SK-N-SH (cell line): ENCODE data around the gene CEP170B. TPM values are rescaled to one million over a fixed set of nuclear protein-coding genes. Genes with fewer than 3 reads are reported as not detected.

Experiments
- CTCF ChIA-PET: fragments of 300-600, 350-600 bp; formaldehyde crosslinking; extraction: SDS; loops from one replicate; lab custom pipeline; 2021; lab: Yijun Ruan, JAX
- POLR2A ChIA-PET: fragments of 350-600 bp; sonication (Branson Sonifier 250); formaldehyde crosslinking; extraction: SDS; loops from one replicate; lab custom pipeline; 2020; ENCODE audit warnings: antibody characterized with exemption, inconsistent platforms; lab: Yijun Ruan, JAX
- DNase-seq: peaks from one replicate; pipeline ENCODE4 v3.0.0; 2012
- H2AFZ ChIP-seq: fragments of 200-600 bp; sonication (generic); 2 replicates; pipeline ENCODE4 v1.8.1; 2016; ENCODE audit warnings: antibody characterized with exemption, mild to moderate bottlenecking, low read depth
- H3F3A ChIP-seq: fragments of 200-600 bp; sonication (generic); replicated peaks from 2 replicates; pipeline ENCODE3; 2016; ENCODE audit warnings: antibody characterized with exemption, mild to moderate bottlenecking; ENCODE audit not compliant: insufficient read depth
- H3K27ac ChIP-seq, 2 experiments: fragments of 200-500 bp in 1 of 2; fragments of 200-600 bp in 1 of 2; sonication (Bioruptor generic) in 1 of 2; sonication (generic), shearing (Covaris generic) in 1 of 2; 2 replicates each; pipeline versions ENCODE4 v1.5.1 to v1.6.1; 2014 to 2016; ENCODE audit warnings: low read depth in 2 of 2, inconsistent platforms in 1 of 2, low read length in 1 of 2, mild to moderate bottlenecking in 1 of 2, mixed read lengths in 1 of 2
- H3K27me3 ChIP-seq: fragments of 200-600 bp; sonication (generic), shearing (Covaris generic); 2 replicates; pipeline ENCODE4 v1.6.1; 2016; ENCODE audit warnings: mixed run types; ENCODE audit not compliant: insufficient read depth
- H3K36me3 ChIP-seq, 2 experiments: fragments of 200-500 bp in 1 of 2; fragments of 200-600 bp in 1 of 2; sonication (Bioruptor generic) in 1 of 2; sonication (generic) in 1 of 2; replicated peaks in 1 of 2; 2 replicates each; pipeline versions ENCODE3 to v1.5.1; 2014 to 2016; ENCODE audit warnings: low read length in 1 of 2, mild to moderate bottlenecking in 1 of 2; ENCODE audit not compliant: insufficient read depth in 2 of 2, control insufficient read depth in 1 of 2
- H3K4me1 ChIP-seq, 2 experiments: fragments of 200-500 bp in 1 of 2; fragments of 200-600 bp in 1 of 2; sonication (Bioruptor generic) in 1 of 2; sonication (generic), shearing (Covaris generic) in 1 of 2; 2 replicates each; pipeline versions ENCODE4 v1.5.1 to v1.6.1; 2014 to 2016; ENCODE audit warnings: low read depth in 1 of 2, low read length in 1 of 2, mixed run types in 1 of 2; ENCODE audit not compliant: insufficient read depth in 2 of 2, control insufficient read depth in 1 of 2
- H3K4me2 ChIP-seq: fragments of 200-600 bp; sonication (generic), shearing (Covaris generic); 2 replicates; pipeline ENCODE4 v1.6.1; 2017; ENCODE audit warnings: mixed run types
- H3K4me3 ChIP-seq, 2 experiments: fragments of 200-500 bp in 1 of 2; fragments of 200-600 bp in 1 of 2; sonication (Bioruptor generic) in 1 of 2; sonication (generic), shearing (Covaris generic) in 1 of 2; 2 replicates each; pipeline versions ENCODE4 v1.5.1 to v1.8.1; 2014 to 2016; ENCODE audit warnings: low read depth in 2 of 2, inconsistent platforms in 1 of 2, low read length in 1 of 2, mild to moderate bottlenecking in 1 of 2, mixed read lengths in 1 of 2, moderate library complexity in 1 of 2
- H3K79me2 ChIP-seq: fragments of 200-600 bp; sonication (generic); 2 replicates; pipeline ENCODE4 v1.8.1; 2017; ENCODE audit warnings: mild to moderate bottlenecking; ENCODE audit not compliant: insufficient read depth
- H3K9ac ChIP-seq: fragments of 200-600 bp; sonication (generic); 2 replicates; pipeline ENCODE4 v1.6.1; 2017; ENCODE audit warnings: mixed run types
- H3K9me2 ChIP-seq: fragments of 200-600 bp; sonication (generic); 2 replicates; pipeline ENCODE4 v1.6.1; 2017; ENCODE audit warnings: mixed run types
- H3K9me3 ChIP-seq: fragments of 200-600 bp; sonication (generic); 2 replicates; pipeline ENCODE4 v1.6.1; 2017; ENCODE audit warnings: mixed run types, mild to moderate bottlenecking, moderate library complexity
- H4K20me1 ChIP-seq: fragments of 200-600 bp; sonication (generic); 2 replicates; pipeline ENCODE4 v1.6.1; 2017; ENCODE audit warnings: mild to moderate bottlenecking, mixed run types; ENCODE audit not compliant: insufficient read depth
- FOSL2 ChIP-seq: IDR thresholded peaks from 2 replicates; pipeline ENCODE4 v1.4.0; 2012; ENCODE audit warnings: low read depth, mild to moderate bottlenecking, moderate library complexity, borderline replicate concordance
- POLR2AphosphoS5 ChIP-seq: IDR thresholded peaks from 2 replicates; pipeline ENCODE4 v1.6.1; 2012; ENCODE audit warnings: low read depth, low read length
- RAD21 ChIP-seq: IDR thresholded peaks from 2 replicates; pipeline ENCODE4 v1.6.1; 2012; ENCODE audit warnings: mild to moderate bottlenecking, low read length
- REST ChIP-seq: IDR thresholded peaks from 2 replicates; pipeline ENCODE4 v1.6.1; 2012; ENCODE audit warnings: mild to moderate bottlenecking, low read depth, low read length, moderate library complexity
- SIN3A ChIP-seq: IDR thresholded peaks from 2 replicates; pipeline ENCODE4 v1.6.1; 2012; ENCODE audit warnings: low read depth, mild to moderate bottlenecking, low read length, moderate library complexity, borderline replicate concordance
- TAF1 ChIP-seq: IDR thresholded peaks from 2 replicates; pipeline ENCODE4 v1.6.1; 2012; ENCODE audit warnings: low read depth, mild to moderate bottlenecking, low read length, moderate library complexity, borderline replicate concordance
- USF1 ChIP-seq: IDR thresholded peaks from 2 replicates; pipeline ENCODE4 v1.4.0; 2012; ENCODE audit warnings: low read depth, borderline replicate concordance
- USF2 ChIP-seq: fragments of 150-350 bp; IDR thresholded peaks from 2 replicates; pipeline ENCODE4 v1.6.1; 2017; ENCODE audit warnings: antibody characterized with exemption, low read length, low read depth, borderline replicate concordance
- ZBTB33 ChIP-seq: IDR thresholded peaks from 2 replicates; pipeline ENCODE4 v1.4.0; 2012; ENCODE audit warnings: low read depth, borderline replicate concordance
- WGBS: methylation state at CpG from one replicate; pipeline ENCODE4 v1.1.6; 2017; ENCODE audit warnings: low lambda C conversion rate; 5-methylcytosine and 5-hydroxymethylcytosine counted together
- polyA plus RNA-seq, 3 experiments: library from polyadenylated mRNA; depleted of rRNA; stranded (reverse); fragments of >200 nt; gene quantifications; 2 replicates each; pipeline ENCODE4 v1.2.3, GENCODE V29; 2012

CEP170B gene
- polyA plus RNA-seq, 1 of the 3 experiments (the other 2 are of a cell fraction), result 11.0 TPM

GRCh38 chr14:104877066-104877805, 12.2 kb downstream of the CEP170B start (continued):
- no peak for TF ChIP-seq ZBTB33

GRCh38 chr14:104877806-104878550, 12.9 kb downstream of the CEP170B start:
- H2AFZ ChIP-seq, result no peak overlapping the region
- DNase-seq, result no peak
- no peak overlapping the region for H3K4me2 ChIP-seq
- TF ChIP-seq SIN3A (no peak), RAD21 (no peak), REST (no peak)
- TF ChIP-seq, all 33 proteins: peak for 0
- no peaks in the 10 kb centered on the region for H3F3A ChIP-seq
- 75% methylated on average over 18 of the region's 30 CpGs for WGBS
- no peaks in the 10 kb centered on the region for H3K9me2 ChIP-seq
- H3K27me3 ChIP-seq, result no peaks in the 10 kb centered on the region
- H3K9ac ChIP-seq, result no peak overlapping the region
- ChIA-PET CTCF (interaction anchor here (0.6 to 1.1 kb wide), 2 partner anchors 18 to 110 kb away, joined by 4 to 5 read pairs; no protein-coding TSS in a partner anchor), POLR2A (no interaction called here)
- H3K4me3 ChIP-seq, result no peak overlapping the region
- no peak overlapping the region for H3K27ac ChIP-seq
- H4K20me1 ChIP-seq, result peaks cover 42% of the 10 kb centered on the region
- H3K36me3 ChIP-seq, result peaks cover 0 to 9% of the 10 kb centered on the region in 2 experiments
- H3K9me3 ChIP-seq, result no peaks in the 10 kb centered on the region
- peaks cover 10% of the 10 kb centered on the region for H3K79me2 ChIP-seq
- H3K4me1 ChIP-seq, result peaks cover 0 to 30% of the 10 kb centered on the region in 2 experiments; a peak in 1 of 4 replicates

- no peak overlapping the region for H3K4me3 ChIP-seq
- 93% methylated on average over 3 of the region's 14 CpGs for WGBS
- no peaks in the 10 kb centered on the region for H3K9me2 ChIP-seq
- ChIA-PET POLR2A (interaction anchor here (1.0 kb wide), 1 partner anchor 16 kb away, joined by 3 read pairs; no protein-coding TSS in a partner anchor), CTCF (interaction anchor here (0.6 to 1.3 kb wide), 4 partner anchors 12 to 110 kb away, joined by 4 to 6 read pairs (median 4); no protein-coding TSS in a partner anchor)
- H3K4me2 ChIP-seq, result no peak overlapping the region
- no peak overlapping the region for H3K9ac ChIP-seq
- no peak overlapping the region for H2AFZ ChIP-seq
- peaks cover 0 to 30% of the 10 kb centered on the region in 2 experiments; a peak in 1 of 4 replicates for H3K4me1 ChIP-seq
- H3K79me2 ChIP-seq, result peaks cover 9% of the 10 kb centered on the region
- H3K9me3 ChIP-seq, result no peaks in the 10 kb centered on the region
- H3K27me3 ChIP-seq, result no peaks in the 10 kb centered on the region
- peaks cover 38% of the 10 kb centered on the region for H4K20me1 ChIP-seq
- no peak overlapping the region for H3K27ac ChIP-seq
- no peak for DNase-seq
- H3K36me3 ChIP-seq, result peaks cover 0 to 14% of the 10 kb centered on the region in 2 experiments
- H3F3A ChIP-seq, result no peaks in the 10 kb centered on the region
- TF ChIP-seq USF2 (no peak), REST (no peak), FOSL2 (no peak), TAF1 (no peak), POLR2AphosphoS5 (no peak), USF1 (no peak)
Observed at GRCh38 chr14:104878582-104878981, 13.5 kb downstream of the CEP170B start.
